IPS DF 6.9 (cell line): Measurements from ENCODE around the gene NDUFB10.

ENCODE experiments used
- DNase-seq: peaks from one replicate; pipeline ENCODE4 v3.0.0-alpha.2; 2013; ENCODE audit warnings: low read depth, low spot score
- H3K27ac ChIP-seq: one replicate; pipeline ENCODE4 v1.5.1; 2013; ENCODE audit warnings: low read length, control low read depth
- H3K27me3 ChIP-seq: 2 replicates; pipeline ENCODE4 v1.6.1; 2013; ENCODE audit warnings: mild to moderate bottlenecking, low read length; ENCODE audit not compliant: control insufficient read depth, insufficient read depth
- H3K36me3 ChIP-seq: 2 replicates; pipeline ENCODE4 v1.6.1; 2013; ENCODE audit warnings: low read length; ENCODE audit not compliant: control insufficient read depth, insufficient read depth
- H3K4me1 ChIP-seq: 2 replicates; pipeline ENCODE4 v1.6.1; 2013; ENCODE audit warnings: low read length; ENCODE audit not compliant: control insufficient read depth, insufficient read depth
- H3K4me3 ChIP-seq: 2 replicates; pipeline ENCODE4 v1.5.1; 2013; ENCODE audit warnings: mild to moderate bottlenecking, low read length
- H3K9me3 ChIP-seq: 2 replicates; pipeline ENCODE4 v1.6.1; 2013; ENCODE audit warnings: low read length, inconsistent platforms; ENCODE audit not compliant: control insufficient read depth, insufficient read depth
- WGBS: extraction: QIAGEN DNeasy Blood & Tissue Kit; methylation state at CpG from one replicate; pipeline ENCODE4 v1.1.7; 2013; ENCODE audit warnings: mixed read lengths, missing lambda C conversion rate; ENCODE audit not compliant: insufficient read length, insufficient coverage; 5-methylcytosine and 5-hydroxymethylcytosine counted together

NDUFB10 gene

DNA sequence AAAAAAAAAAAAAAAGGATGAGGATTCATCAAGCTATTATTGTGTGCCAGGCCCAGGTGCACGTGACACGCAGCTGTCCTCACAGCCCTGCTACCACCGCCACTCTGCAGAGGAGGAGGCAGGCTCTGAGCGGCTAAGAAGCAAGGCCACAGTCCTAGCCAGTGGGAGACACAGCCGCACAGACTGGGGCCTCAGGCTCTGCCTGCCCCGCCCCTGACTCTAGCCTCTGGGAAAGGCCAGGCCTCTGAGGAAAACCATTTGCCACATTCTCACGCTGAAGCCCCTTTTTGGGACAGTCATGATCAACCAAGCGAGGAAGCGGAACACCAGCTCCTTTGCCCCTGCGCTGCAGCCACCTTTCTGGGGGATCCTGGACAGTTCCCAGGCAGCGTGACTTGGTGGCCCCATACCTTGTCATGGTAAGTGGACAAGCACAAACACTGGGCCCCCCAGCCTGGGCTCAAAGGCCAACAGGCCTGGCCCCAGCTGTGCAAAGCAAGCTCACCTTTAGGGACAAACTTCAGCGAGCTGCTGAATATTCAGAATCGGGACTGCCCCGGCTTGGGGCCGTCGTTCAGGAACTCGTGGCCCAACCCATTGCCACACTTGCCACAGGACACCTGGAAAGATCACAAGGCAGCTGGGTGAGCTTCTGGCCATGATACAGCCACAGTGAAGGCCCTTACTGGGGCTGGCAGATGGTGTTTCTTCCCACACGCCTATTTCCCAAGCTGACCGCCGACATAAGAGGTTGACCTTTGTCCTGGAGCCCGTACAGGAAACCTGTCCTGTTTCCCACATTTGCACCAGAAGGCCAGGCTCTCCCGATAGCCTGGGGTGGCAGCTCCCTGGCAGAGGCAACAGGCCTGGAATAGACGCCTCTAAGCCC, 18.8 kb upstream of the NDUFB10 start:
- Histone ChIP-seq H3K36me3 (peaks cover 16% of the 10 kb centered on the region), H3K27ac (no peak overlapping the region), H3K4me1 (peaks cover 3% of the 10 kb centered on the region; the same call in 1 of the 2 replicates), H3K9me3 (no peaks in the 10 kb centered on the region), H3K27me3 (no peaks in the 10 kb centered on the region), H3K4me3 (no peak overlapping the region)
- no peak for DNase-seq
- no CpG with 5 or more reads among the region's 23 CpGs for WGBS

DNA sequence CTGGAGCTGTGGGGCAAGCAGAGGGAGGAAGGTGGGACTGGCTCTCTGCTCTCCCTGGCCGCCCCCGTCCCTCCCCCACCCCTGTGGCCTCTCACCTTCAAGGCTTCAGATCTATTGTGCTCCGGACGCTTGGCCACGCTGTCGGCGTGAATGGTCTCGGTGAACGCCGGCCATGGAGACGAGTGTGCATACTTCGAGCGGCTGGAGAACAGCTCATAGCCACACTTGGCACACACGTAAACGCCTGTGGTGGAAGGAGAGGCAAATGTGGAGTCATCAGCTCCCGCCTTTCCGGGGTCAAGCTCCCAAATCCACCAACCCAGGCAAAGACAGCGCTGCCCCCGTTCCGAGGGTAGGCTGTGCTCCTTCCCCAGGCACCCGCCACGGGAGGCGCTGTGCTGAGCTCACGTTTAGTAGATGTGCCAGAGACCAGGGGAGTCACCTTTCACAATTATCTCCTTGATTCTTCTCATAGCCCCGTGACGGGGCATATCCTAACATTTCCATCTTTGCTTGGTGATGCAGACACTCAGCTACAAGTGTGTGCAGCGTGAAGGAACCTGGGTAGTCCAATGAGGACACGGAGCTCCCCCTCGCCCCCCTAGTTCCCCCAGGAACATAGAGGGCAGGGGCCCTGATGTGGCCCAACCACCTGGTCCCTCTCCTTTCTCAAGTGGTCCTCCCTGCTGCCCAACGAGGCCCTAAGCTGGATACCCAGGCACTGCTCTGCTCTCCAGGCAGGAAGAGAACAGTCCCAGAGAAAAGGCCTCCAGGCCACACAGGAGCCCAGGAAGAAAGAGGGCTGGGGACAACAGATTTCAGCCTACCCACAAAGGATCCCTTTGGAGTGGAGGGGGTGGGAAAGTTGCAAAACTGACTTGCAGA, 17.9 kb upstream of the NDUFB10 start:
- no peak for DNase-seq
- Histone ChIP-seq H3K27ac (no peak overlapping the region), H3K9me3 (no peaks in the 10 kb centered on the region), H3K4me1 (peaks cover 3% of the 10 kb centered on the region; the same call in 1 of the 2 replicates), H3K27me3 (no peaks in the 10 kb centered on the region), H3K36me3 (peaks cover 16% of the 10 kb centered on the region), H3K4me3 (no peak overlapping the region)
- WGBS: no CpG with 5 or more reads among the region's 30 CpGs

DNA sequence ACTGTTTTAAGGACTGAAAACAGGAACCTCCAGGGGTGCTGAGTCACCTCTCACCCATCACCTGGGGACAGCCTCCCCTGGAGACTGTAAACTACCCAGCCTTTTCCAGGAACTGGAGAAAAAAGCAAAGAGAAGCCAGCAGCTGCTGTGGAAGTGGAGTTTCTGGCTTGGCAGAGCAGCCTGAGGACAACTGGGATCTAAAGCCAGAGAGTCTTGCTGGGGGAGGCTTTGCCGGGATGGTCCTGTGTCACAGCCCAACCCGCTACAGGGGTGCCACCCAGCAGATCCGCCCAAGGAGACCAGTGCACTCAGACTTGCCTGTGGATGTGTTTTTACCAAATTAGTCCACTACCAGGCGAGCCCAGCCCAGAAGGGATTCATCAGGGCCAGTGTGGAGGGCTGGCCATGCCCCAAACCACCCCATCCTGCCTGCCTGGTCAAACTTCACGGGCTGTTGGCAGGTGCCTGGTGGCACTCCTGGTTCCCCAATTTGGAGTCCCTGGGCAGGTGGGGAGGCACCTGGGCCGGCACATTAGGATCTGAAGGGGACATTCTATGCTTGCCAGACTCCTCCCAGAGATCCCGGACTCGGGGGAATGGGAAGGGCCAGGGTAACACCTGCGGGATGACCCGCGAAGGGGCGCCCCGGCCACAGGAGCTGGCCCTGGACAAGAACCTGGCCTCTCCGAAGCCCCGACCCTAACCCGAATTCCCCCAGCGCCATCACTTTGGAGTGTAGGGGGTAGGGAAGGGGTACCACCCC, 17.1 kb upstream of the NDUFB10 start:
- Histone ChIP-seq H3K36me3 (peaks cover 16% of the 10 kb centered on the region), H3K4me3 (peak overlapping the region; percentile 50), H3K4me1 (peaks cover 3% of the 10 kb centered on the region; the same call in 1 of the 2 replicates), H3K9me3 (no peaks in the 10 kb centered on the region), H3K27me3 (no peaks in the 10 kb centered on the region), H3K27ac (no peak overlapping the region)
- no peak for DNase-seq
- no CpG with 5 or more reads among the region's 17 CpGs for WGBS

DNA sequence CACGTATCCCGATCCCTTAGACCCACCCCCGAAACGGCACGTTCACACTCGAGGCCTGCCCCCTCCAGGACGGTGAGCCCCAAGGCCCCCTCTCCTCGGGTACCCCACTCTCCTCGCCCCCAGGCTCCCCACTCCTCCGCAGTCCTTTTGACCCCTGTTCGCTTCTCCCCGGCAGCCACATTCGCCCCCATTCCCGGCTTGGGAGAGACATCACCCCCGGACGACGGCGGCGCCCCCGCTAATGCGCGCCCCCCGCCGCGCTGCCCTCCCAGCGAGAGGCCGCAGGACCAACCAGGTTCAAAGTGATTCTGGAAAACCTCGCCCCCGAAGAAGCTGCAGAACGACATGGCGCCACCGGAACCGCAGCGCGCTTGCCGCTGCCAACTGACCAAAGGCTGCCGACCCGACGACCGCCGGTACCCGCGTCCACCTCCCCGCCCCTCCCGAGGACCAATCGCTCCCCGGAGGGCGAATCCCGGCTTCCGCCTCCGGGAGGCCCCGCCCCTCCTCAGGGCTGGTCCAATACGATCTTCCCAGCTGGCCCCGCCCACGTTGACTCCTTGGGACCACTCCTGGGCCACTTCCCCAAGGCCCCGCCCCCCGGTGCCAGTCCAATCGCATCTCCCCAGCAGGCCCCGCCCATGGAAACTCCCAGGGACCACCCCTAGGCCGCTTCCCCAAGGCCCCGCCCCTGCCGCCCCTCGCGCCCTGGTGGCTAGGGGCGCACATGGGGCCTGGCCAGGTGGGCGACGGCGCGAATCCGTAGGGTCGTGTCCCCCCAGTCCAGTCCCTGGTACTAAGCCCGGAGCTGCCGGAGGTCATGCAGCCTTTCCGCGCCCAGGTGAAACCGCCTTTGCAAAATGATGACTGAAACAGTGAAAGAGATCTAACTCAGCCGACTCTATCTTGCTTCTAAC, 16.3 kb upstream of the NDUFB10 start, which contains the start of gene MSRB1:
TSS of gene MSRB1 (minus strand) at position 390 of the 917 bp plus-strand sequence. CDS start at position 347, 43 bp downstream.
- Histone ChIP-seq H3K27ac (no peak within 1 kb of the TSS), H3K4me1 (peaks cover 3% of the 10 kb centered on the region; the same call in 1 of the 2 replicates), H3K27me3 (no peaks in the 10 kb centered on the region), H3K4me3 (peak within 1 kb of the TSS; percentile 50), H3K9me3 (no peaks in the 10 kb centered on the region), H3K36me3 (peaks cover 16% of the 10 kb centered on the region)
- no CpG with 5 or more reads among the region's 77 CpGs for WGBS
- peak; percentile 96 for DNase-seq

DNA sequence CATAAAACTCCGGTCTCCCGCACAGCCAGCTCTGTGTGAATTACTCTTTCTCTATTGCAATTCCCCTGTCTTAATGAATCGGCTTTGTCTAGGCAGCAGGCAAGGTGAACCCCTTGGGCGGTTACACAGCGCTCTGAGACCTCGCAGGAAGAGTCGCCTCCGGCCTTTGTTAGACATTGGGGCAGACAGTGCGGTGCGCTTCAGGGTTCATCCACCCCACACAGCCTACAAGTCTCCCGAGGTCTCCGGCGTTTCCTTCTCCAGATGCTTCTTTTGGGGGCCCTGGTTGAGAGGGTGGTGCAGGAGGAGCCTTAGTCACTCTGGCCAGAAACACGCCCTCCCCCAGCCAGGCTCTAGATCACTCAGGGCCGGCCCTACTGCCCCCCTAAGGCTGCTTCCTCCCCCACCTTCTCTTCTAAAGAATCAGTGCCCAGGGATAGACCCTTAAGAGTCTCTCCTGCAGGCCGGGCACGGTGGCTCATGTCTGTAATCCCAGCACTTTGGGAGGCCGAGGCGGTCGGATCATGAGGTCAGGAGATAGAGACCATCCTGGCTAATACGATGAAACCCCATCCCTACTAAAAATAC, 14.6 kb upstream of the NDUFB10 start:
- Histone ChIP-seq H3K36me3 (peaks cover 6% of the 10 kb centered on the region), H3K27me3 (no peaks in the 10 kb centered on the region), H3K4me1 (peaks cover 3% of the 10 kb centered on the region; the same call in 1 of the 2 replicates), H3K4me3 (no peak overlapping the region), H3K9me3 (no peaks in the 10 kb centered on the region), H3K27ac (no peak overlapping the region)
- DNase-seq: no peak
- WGBS: no CpG with 5 or more reads among the region's 21 CpGs

DNA sequence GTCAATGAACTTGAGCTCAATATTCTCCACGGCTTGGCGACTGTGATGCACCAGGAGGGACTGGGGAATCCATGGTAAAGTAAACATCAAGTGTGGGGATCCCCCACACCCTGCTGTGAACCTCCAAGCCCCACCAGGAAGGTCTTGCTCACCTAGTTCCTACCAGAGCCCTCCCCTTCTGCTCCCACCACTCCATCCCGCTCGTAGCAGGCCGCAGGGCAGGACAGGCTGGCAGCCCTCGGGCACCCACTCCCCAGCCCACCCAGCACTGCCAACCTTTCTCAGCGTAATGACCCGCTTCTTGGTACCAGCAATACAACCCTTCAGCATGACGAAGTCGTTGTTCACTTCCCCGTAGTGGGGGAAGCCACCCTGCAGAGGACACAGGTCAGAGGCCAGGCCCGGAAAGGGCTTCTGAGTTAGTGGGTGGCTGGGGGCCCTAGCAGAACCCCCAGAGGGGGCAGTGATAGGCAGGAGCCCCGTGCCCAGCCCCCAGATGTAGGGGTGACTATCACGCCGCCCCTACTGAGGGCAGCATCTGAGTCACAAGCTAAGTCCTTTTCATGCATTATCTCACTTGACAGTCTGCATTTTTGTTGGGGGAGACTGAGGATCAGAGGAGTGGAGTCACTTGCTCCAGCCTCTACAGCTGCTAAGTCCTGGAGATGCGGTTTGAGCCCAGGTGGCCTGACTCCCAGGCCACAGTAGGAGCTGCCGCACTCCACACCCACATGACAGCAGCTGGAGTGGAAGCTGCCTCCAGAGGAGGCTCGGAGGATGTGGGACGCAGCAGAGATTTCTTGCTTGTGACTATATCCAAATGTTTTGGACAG, 13.6 kb upstream of the NDUFB10 start:
- H3K27me3 ChIP-seq: no peaks in the 10 kb centered on the region
- no peak for DNase-seq
- no peaks in the 10 kb centered on the region for H3K9me3 ChIP-seq
- no peak overlapping the region for H3K4me3 ChIP-seq
- peaks cover 3% of the 10 kb centered on the region; the same call in 1 of the 2 replicates for H3K4me1 ChIP-seq
- no peak overlapping the region for H3K27ac ChIP-seq
- no CpG with 5 or more reads among the region's 19 CpGs for whole genome bisulfite sequencing
- H3K36me3 ChIP-seq: no peaks in the 10 kb centered on the region

DNA sequence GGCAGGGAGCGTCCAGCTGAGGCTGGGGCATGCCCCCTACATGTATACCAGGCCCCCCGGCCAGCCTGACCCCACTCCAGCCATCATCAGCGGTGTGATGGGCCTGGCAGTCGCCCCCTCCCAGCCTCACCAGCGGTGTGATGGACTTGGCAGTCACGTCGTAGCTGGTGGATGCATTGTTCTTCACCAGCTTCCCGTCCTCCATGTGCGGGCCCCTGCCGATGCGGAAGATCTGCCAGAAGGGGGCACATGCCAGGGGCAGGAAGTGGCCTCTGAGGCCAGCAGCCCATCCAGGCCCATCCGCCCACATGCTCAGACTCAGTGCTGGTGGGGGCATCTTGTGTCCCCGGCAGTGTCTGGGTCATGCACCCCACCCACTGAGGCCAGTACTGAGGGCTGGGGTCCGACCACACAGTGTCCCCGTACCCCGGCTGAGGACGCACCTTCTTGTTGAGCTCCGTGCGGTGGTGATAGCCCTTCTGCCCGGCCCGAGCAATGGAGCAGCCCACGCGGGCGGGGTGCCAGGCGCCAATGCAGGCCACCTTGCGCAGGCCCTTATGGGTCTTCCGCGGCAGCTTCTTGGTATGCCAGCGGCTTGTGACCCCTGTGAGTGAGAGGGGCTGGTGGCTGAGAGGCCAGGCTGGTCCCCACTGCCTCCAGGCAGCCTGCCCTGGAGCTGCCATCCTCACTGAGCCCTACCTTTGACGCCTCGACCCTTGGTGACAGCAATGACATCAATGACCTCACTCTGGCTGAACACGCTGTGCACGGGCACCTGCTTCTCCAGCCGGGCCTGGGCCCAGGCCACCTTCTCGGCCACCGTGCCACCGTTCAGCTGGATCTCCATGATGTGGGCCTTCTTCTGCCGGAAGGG, 12.6 kb upstream of the NDUFB10 start:
- DNase-seq: no peak
- Histone ChIP-seq H3K9me3 (no peaks in the 10 kb centered on the region), H3K4me3 (no peak overlapping the region), H3K36me3 (no peaks in the 10 kb centered on the region), H3K27me3 (no peaks in the 10 kb centered on the region), H3K4me1 (0 out of 2 replicates have a peak, but pooled peaks cover 3% of the 10 kb centered on the region), H3K27ac (no peak overlapping the region)
- WGBS: no CpG with 5 or more reads among the region's 38 CpGs

DNA sequence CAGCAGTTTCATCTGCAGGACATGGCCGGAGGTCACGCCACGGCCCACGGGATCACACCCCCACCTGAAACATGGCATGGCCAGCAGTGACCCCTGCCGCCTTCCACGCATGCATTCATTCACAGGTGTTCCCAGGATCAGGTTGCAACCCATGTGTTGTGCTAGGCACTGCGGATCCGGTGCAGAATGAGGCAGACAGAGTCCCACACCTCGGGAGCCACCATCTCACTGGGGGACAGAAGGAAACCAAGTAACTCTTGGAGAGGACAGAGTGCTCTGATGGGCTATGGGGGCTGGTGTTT, 12.0 kb upstream of the NDUFB10 start:
- H3K27me3 ChIP-seq: no peaks in the 10 kb centered on the region
- H3K4me1 ChIP-seq: 0 out of 2 replicates have a peak, but pooled peaks cover under 1% of the 10 kb centered on the region
- no peak overlapping the region for H3K4me3 ChIP-seq
- no peak for DNase-seq
- WGBS: no CpG with 5 or more reads among the region's 9 CpGs
- H3K36me3 ChIP-seq: no peaks in the 10 kb centered on the region
- H3K27ac ChIP-seq: no peak overlapping the region
- H3K9me3 ChIP-seq: no peaks in the 10 kb centered on the region
